IMR-90 (cell line): ENCODE data around the gene AKAP7.

Experiments
- MXI1 ChIP-seq: IDR thresholded peaks from 2 replicates; pipeline ENCODE4 v1.6.1; 2012; ENCODE audit warnings: low read depth, mild to moderate bottlenecking, low read length, moderate library complexity, borderline replicate concordance
- POLR2A ChIP-seq: IDR thresholded peaks from 2 replicates; pipeline ENCODE4 v1.6.1; 2012; ENCODE audit warnings: mild to moderate bottlenecking, low read depth, low read length
- RCOR1 ChIP-seq: IDR thresholded peaks from 2 replicates; pipeline ENCODE4 v1.6.1; 2012; ENCODE audit warnings: mild to moderate bottlenecking, low read length, improper control_type of control experiment; ENCODE audit not compliant: insufficient replicate concordance
- SMC3 ChIP-seq: fragments of 150-350 bp; IDR thresholded peaks from 2 replicates; pipeline ENCODE4 v1.6.1; 2016; ENCODE audit warnings: low read depth, mild to moderate bottlenecking, antibody characterized with exemption, low read length, moderate library complexity
- TF ChIP-seq, protein P1 (sequence below): conservative IDR thresholded peaks from 2 replicates; pipeline ENCODE4 v1.5.1; 2012; ENCODE audit warnings: mild to moderate bottlenecking, low read depth, low read length, improper control_type of control experiment
- TF ChIP-seq, protein P2 (sequence below): fragments of 150-350 bp; IDR thresholded peaks from 2 replicates; pipeline ENCODE4 v1.6.1; 2016; ENCODE audit warnings: low read depth, mild to moderate bottlenecking, low read length, moderate library complexity, borderline replicate concordance

DNA sequence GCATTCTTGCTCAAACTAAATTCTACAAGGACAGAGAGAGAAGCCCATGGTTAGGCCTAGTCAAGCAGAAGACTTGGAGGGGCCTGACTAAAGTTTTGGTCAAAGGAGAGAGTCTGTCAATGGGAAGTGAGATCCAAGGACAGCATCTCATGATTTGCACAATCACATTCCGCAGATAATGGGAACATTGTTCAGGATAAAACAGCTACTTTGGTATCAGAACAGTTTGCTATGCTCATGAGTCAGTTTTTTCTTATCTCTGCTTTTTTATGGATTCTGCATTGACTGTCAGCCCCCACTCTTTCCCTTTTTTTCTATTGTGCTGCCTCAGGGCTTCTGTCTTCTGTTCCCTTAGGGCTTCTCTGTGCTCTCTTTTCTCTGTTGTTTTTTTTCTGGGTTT, 28.6 kb downstream of the AKAP7 start:
- TF ChIP-seq POLR2A (no peak), SMC3 (no peak), MXI1 (no peak), RCOR1 (no peak)
- TF ChIP-seq, protein P1, sequence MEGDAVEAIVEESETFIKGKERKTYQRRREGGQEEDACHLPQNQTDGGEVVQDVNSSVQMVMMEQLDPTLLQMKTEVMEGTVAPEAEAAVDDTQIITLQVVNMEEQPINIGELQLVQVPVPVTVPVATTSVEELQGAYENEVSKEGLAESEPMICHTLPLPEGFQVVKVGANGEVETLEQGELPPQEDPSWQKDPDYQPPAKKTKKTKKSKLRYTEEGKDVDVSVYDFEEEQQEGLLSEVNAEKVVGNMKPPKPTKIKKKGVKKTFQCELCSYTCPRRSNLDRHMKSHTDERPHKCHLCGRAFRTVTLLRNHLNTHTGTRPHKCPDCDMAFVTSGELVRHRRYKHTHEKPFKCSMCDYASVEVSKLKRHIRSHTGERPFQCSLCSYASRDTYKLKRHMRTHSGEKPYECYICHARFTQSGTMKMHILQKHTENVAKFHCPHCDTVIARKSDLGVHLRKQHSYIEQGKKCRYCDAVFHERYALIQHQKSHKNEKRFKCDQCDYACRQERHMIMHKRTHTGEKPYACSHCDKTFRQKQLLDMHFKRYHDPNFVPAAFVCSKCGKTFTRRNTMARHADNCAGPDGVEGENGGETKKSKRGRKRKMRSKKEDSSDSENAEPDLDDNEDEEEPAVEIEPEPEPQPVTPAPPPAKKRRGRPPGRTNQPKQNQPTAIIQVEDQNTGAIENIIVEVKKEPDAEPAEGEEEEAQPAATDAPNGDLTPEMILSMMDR = no peak
- TF ChIP-seq, protein P2, sequence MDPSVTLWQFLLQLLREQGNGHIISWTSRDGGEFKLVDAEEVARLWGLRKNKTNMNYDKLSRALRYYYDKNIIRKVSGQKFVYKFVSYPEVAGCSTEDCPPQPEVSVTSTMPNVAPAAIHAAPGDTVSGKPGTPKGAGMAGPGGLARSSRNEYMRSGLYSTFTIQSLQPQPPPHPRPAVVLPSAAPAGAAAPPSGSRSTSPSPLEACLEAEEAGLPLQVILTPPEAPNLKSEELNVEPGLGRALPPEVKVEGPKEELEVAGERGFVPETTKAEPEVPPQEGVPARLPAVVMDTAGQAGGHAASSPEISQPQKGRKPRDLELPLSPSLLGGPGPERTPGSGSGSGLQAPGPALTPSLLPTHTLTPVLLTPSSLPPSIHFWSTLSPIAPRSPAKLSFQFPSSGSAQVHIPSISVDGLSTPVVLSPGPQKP = no peak
